Activated CD8-positive, alpha-beta T cell treated with anti-CD3 and anti-CD28 coated beads for 36 hours (primary cell): ENCODE data around the gene ST8SIA4. TPM values are rescaled to one million over a fixed set of nuclear protein-coding genes. Genes with fewer than 3 reads are reported as not detected.

Experiments
- ATAC-seq: fragments of 200-7000 bp; cut with Tn5 transposase; one replicate; pipeline ENCODE4 v1.10.0; 2021; ENCODE audit warnings: mild to moderate bottlenecking, moderate library complexity
- CTCF ChIA-PET: fragments of 350-600 bp; sonication (Branson Sonifier 250); formaldehyde crosslinking; loops from one replicate; lab custom pipeline; 2021; ENCODE audit warnings: antibody characterized with exemption; lab: Charles Lee
- POLR2A ChIA-PET: fragments of 350-600 bp; sonication (Branson Sonifier 250); formaldehyde crosslinking; loops from one replicate; lab custom pipeline; 2021; ENCODE audit warnings: antibody characterized with exemption; lab: Charles Lee
- DNase-seq: peaks from one replicate; pipeline ENCODE4 v3.0.0-alpha.2; 2020
- H3K27ac Mint-ChIP-seq: one replicate; pipeline ENCODE4 v1.8.0; 2021; ENCODE audit warnings: mild to moderate bottlenecking, mixed read lengths
- H3K27me3 Mint-ChIP-seq: one replicate; pipeline ENCODE4 v1.8.0; 2021; ENCODE audit warnings: mixed read lengths
- H3K36me3 Mint-ChIP-seq: one replicate; pipeline ENCODE4 v1.8.0; 2021; ENCODE audit warnings: low read depth, mixed read lengths
- H3K4me1 Mint-ChIP-seq: one replicate; pipeline ENCODE4 v1.8.0; 2021; ENCODE audit warnings: low read depth, mixed read lengths
- H3K4me3 Mint-ChIP-seq: one replicate; pipeline ENCODE4 v1.8.0; 2021; ENCODE audit warnings: mild to moderate bottlenecking, moderate library complexity, mixed read lengths
- H3K9me3 Mint-ChIP-seq: one replicate; pipeline ENCODE4 v1.8.0; 2021; ENCODE audit warnings: mixed read lengths
- intact Hi-C: fragments of 100-400 bp; cut with micrococcal nuclease; formaldehyde crosslinking; loops from one replicate; pipeline ENCODE4 v1.10.0; 2022
- total RNA-seq, 2 experiments: library from RNA; stranded (reverse); gene quantifications; one replicate each; pipeline ENCODE4 v1.2.3, GENCODE V29; 2021
- TF ChIP-seq, protein P1 (sequence below): fragments of 200-600 bp; IDR thresholded peaks from one replicate; pipeline ENCODE4 v1.8.0; 2022; ENCODE audit warnings: antibody characterized with exemption, mild to moderate bottlenecking

ST8SIA4 gene
- total RNA-seq, 2 experiments from 2014 or later = 31.6 to 34.1 TPM

DNA sequence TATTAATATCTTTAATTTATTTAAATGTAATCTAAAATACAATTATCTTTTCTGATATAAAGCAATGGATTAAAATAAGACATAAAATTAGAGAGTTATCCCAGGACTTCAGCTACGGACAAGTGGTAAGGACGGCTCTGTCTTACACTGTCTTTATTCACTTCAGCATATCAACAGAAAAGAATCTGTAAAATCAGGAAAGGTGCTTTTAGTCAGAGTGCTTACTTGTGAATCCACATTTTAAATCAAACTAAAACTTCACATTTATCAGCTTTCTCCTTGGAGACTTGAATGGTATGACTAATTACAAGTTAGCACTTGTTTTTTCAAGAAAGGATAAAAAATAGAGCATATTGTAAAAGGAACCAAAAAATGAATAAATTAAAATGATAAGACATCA, 39.3 kb downstream of the ST8SIA4 start:
- POLR2A ChIA-PET = interaction anchor here (10.6 kb wide), 1 partner anchor 39 kb away, joined by 124 read pairs; the partner anchor contains the start of gene ST8SIA4
- Mint-ChIP-seq H3K27ac (no peak overlapping the region), H3K4me1 (peaks cover 76% of the 10 kb centered on the region), H3K36me3 (peaks cover 57% of the 10 kb centered on the region), H3K4me3 (no peak overlapping the region), H3K9me3 (peaks cover 15% of the 10 kb centered on the region), H3K27me3 (no peaks in the 10 kb centered on the region)
- DNase-seq (no peak), ATAC-seq (no peak)
- CTCF ChIA-PET = no interaction called here
- intact Hi-C loops = no loop called here
- TF ChIP-seq, protein P1, sequence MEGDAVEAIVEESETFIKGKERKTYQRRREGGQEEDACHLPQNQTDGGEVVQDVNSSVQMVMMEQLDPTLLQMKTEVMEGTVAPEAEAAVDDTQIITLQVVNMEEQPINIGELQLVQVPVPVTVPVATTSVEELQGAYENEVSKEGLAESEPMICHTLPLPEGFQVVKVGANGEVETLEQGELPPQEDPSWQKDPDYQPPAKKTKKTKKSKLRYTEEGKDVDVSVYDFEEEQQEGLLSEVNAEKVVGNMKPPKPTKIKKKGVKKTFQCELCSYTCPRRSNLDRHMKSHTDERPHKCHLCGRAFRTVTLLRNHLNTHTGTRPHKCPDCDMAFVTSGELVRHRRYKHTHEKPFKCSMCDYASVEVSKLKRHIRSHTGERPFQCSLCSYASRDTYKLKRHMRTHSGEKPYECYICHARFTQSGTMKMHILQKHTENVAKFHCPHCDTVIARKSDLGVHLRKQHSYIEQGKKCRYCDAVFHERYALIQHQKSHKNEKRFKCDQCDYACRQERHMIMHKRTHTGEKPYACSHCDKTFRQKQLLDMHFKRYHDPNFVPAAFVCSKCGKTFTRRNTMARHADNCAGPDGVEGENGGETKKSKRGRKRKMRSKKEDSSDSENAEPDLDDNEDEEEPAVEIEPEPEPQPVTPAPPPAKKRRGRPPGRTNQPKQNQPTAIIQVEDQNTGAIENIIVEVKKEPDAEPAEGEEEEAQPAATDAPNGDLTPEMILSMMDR = no peak

GRCh38 chr5:100861148-100861547, 41.9 kb downstream of the ST8SIA4 start:
- TF ChIP-seq, protein P1 = no peak
- intact Hi-C loops = loop anchor here (2.0 kb wide), 1 partner anchor 40 kb away; no protein-coding TSS in a partner anchor
- Mint-ChIP-seq H3K36me3 (peaks cover 54% of the 10 kb centered on the region), H3K27ac (peak overlapping the region; percentile 94), H3K27me3 (no peaks in the 10 kb centered on the region), H3K4me1 (peaks cover 70% of the 10 kb centered on the region), H3K9me3 (peaks cover 11% of the 10 kb centered on the region), H3K4me3 (peak overlapping the region; percentile 4)
- peak; percentile 80 for ATAC-seq
- CTCF ChIA-PET = interaction anchor here (0.7 to 3.1 kb wide), 2 partner anchors 27 to 40 kb away, joined by 3 to 22 read pairs; partner anchors contain the start of gene ST8SIA4
- POLR2A ChIA-PET = interaction anchor here (10.6 kb wide), 1 partner anchor 41 kb away, joined by 124 read pairs; the partner anchor contains the start of gene ST8SIA4
- no peak for DNase-seq

GRCh38 chr5:100860407-100860806, 42.7 kb downstream of the ST8SIA4 start:
- POLR2A ChIA-PET = interaction anchor here (1.0 to 10.6 kb wide), 2 partner anchors 23 to 42 kb away, joined by 3 to 124 read pairs; partner anchors contain the start of gene ST8SIA4
- Mint-ChIP-seq H3K27ac (peak overlapping the region; percentile 94), H3K36me3 (peaks cover 55% of the 10 kb centered on the region), H3K9me3 (peaks cover 8% of the 10 kb centered on the region), H3K27me3 (no peaks in the 10 kb centered on the region), H3K4me3 (no peak overlapping the region), H3K4me1 (peaks cover 67% of the 10 kb centered on the region)
- CTCF ChIA-PET = interaction anchor here (1.1 to 3.1 kb wide), 2 partner anchors 12 to 41 kb away, joined by 3 to 22 read pairs; partner anchors contain the start of gene ST8SIA4
- intact Hi-C loops = loop anchor here (2.0 kb wide), 1 partner anchor 40 kb away; no protein-coding TSS in a partner anchor
- DNase-seq (peak; percentile 40), ATAC-seq (peak; percentile 64)
- TF ChIP-seq, protein P1 = no peak

- peaks cover 66% of the 10 kb centered on the region for H3K4me1 Mint-ChIP-seq
- peaks cover 54% of the 10 kb centered on the region for H3K36me3 Mint-ChIP-seq
- no peak overlapping the region for H3K27ac Mint-ChIP-seq
- DNase-seq (no peak), ATAC-seq (no peak)
- TF ChIP-seq, protein P1 = no peak
- H3K9me3 Mint-ChIP-seq = peaks cover 4% of the 10 kb centered on the region
- H3K4me3 Mint-ChIP-seq = no peak overlapping the region
- no peaks in the 10 kb centered on the region for H3K27me3 Mint-ChIP-seq
- intact Hi-C loops = no loop called here
- ChIA-PET CTCF (interaction anchor here (1.1 to 3.1 kb wide), 4 partner anchors 14 to 43 kb away, joined by 3 to 22 read pairs (median 4); partner anchors contain the start of gene ST8SIA4), POLR2A (interaction anchor here (0.7 to 10.6 kb wide), 2 partner anchors 43 to 79 kb away, joined by 3 to 124 read pairs; partner anchors contain the start of gene ST8SIA4)
These were observed 44.0 kb downstream of the ST8SIA4 start for GRCh38 chr5:100858987-100859545.

DNA sequence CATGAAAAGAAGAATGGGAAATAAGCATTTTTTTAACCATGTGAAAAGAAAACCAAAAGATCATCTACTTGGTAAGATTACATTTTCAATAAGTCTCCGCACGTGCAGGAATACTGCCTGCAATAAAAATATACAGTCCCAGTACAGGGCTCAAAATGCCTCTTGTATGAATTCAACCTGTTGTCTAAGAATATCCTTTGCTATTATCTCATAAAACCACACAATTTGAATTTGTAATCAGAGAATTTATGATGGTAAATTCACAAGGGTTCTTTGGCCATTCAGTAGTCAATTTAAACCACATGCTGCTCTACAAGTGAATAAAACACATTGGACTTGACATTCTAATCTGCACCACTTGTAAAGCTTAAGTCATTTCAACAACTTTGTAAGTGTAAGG, 46.6 kb downstream of the ST8SIA4 start:
- DNase-seq (no peak), ATAC-seq (no peak)
- peaks cover 62% of the 10 kb centered on the region for H3K4me1 Mint-ChIP-seq
- intact Hi-C loops = no loop called here
- TF ChIP-seq, protein P1 = no peak
- peak overlapping the region; percentile 25 for H3K27ac Mint-ChIP-seq
- peaks cover 1% of the 10 kb centered on the region for H3K9me3 Mint-ChIP-seq
- no peaks in the 10 kb centered on the region for H3K27me3 Mint-ChIP-seq
- POLR2A ChIA-PET = interaction anchor here (10.6 kb wide), 1 partner anchor 46 kb away, joined by 124 read pairs; the partner anchor contains the start of gene ST8SIA4
- peaks cover 53% of the 10 kb centered on the region for H3K36me3 Mint-ChIP-seq
- no peak overlapping the region for H3K4me3 Mint-ChIP-seq
- CTCF ChIA-PET = interaction anchor here (2.4 kb wide), 1 partner anchor 44 kb away, joined by 11 read pairs; no protein-coding TSS in a partner anchor
